ENCODE data around the gene HMGCS2.

DNA sequence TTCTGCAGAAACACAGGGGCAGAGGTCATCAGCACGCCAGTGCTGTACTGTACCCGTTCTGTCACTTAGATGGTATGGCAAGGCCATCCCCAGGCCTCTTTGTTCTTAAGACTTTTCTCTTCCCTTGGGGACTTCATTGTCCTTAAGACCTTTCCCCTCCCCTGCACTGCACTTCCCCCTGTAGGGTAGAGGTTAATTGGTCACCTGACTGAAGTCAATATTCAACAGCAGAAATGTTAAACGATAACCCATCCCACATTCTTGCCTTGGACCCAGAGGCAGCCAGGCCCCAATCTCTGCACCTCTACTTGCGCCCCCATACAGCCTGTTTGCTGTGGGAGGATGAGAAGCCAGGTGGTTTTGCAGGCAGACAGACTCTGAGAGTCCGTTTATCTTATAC is 46.8 kb downstream of the HMGCS2 start:
- no peak for TF ChIP-seq POLR2A (IDR thresholded peaks at IDR 0.05)
- TF ChIP-seq, protein P1, sequence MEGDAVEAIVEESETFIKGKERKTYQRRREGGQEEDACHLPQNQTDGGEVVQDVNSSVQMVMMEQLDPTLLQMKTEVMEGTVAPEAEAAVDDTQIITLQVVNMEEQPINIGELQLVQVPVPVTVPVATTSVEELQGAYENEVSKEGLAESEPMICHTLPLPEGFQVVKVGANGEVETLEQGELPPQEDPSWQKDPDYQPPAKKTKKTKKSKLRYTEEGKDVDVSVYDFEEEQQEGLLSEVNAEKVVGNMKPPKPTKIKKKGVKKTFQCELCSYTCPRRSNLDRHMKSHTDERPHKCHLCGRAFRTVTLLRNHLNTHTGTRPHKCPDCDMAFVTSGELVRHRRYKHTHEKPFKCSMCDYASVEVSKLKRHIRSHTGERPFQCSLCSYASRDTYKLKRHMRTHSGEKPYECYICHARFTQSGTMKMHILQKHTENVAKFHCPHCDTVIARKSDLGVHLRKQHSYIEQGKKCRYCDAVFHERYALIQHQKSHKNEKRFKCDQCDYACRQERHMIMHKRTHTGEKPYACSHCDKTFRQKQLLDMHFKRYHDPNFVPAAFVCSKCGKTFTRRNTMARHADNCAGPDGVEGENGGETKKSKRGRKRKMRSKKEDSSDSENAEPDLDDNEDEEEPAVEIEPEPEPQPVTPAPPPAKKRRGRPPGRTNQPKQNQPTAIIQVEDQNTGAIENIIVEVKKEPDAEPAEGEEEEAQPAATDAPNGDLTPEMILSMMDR (IDR thresholded peaks at IDR 0.05): no peak

Measured in thyroid gland (tissue), 4 donors.